ENCODE results near the gene BTBD18. TPM values are rescaled to one million over a fixed set of nuclear protein-coding genes. Genes with fewer than 3 reads are reported as not detected.
A peak's percentile ranks its signal among the peaks of the same experiment; 100 is the strongest.

BTBD18 gene
- total and polyA plus RNA-seq, 4 donors = 0.13 TPM; not detected in 3

GRCh38 chr11:57778318-57779037, 26.9 kb upstream of the BTBD18 start:
- Histone ChIP-seq H3K27me3 (ENCODE audit: control insufficient read depth in 4 of 4, insufficient read depth in 4 of 4, low read length in 3 of 4) (no peaks in the 10 kb centered on the region), H3K4me1 (ENCODE audit: control insufficient read depth in 4 of 4, insufficient read depth in 4 of 4, low read length in 3 of 4) (peaks cover 14 to 74% (median 63%) of the 10 kb centered on the region in 4 donors), H3K9ac (ENCODE audit: low read depth in 1 of 2, low read length in 2 of 2) (peak overlapping the region in 1 of 2 donors; percentile 84), H3K36me3 (ENCODE audit: control insufficient read depth in 4 of 4, insufficient read depth in 3 of 4, low read depth in 1 of 4, low read length in 3 of 4) (no peaks in the 10 kb centered on the region), H3K27ac (ENCODE audit: low read depth in 1 of 2, low read length in 2 of 2) (peak overlapping the region; percentile 86 to 87), H3K4me3 (ENCODE audit: low read depth in 1 of 3, low read length in 3 of 3) (peak overlapping the region; percentile 5 to 43 (median 33)), H3K9me3 (ENCODE audit: control insufficient read depth in 4 of 4, low read length in 3 of 4) (no peaks in the 10 kb centered on the region)
- peak; percentile 20 for TF ChIP-seq REST (IDR thresholded peaks at IDR 0.05)
- TF ChIP-seq EGR1 (IDR thresholded peaks at IDR 0.05; ENCODE audit: low read depth in 2 of 2) = peak in 1 of 2 donors; percentile 52
- peak in 1 of 2 donors; percentile 54 for TF ChIP-seq GABPA (IDR thresholded peaks at IDR 0.05 in 1 of 2, conservative IDR thresholded peaks at IDR 0.05 in 1 of 2)
- TF ChIP-seq SP1 (IDR thresholded peaks at IDR 0.05) = peak; percentile 82
- TF ChIP-seq NR2F2 (IDR thresholded peaks at IDR 0.05) = peak; percentile 68
- no peak for TF ChIP-seq YY1 (IDR thresholded peaks at IDR 0.05)
- peak; percentile 66 to 69 for TF ChIP-seq RXRA (IDR thresholded peaks at IDR 0.05)
- no peak for TF ChIP-seq FOXA1 (IDR thresholded peaks at IDR 0.05)
- TF ChIP-seq ZBTB33 (IDR thresholded peaks at IDR 0.05) = peak; percentile 52
- peak; percentile 19 for TF ChIP-seq FOXA2 (IDR thresholded peaks at IDR 0.05)
- TF ChIP-seq MAX (IDR thresholded peaks at IDR 0.05) = peak; percentile 45
- peak; percentile 41 to 62 for TF ChIP-seq HNF4A (conservative IDR thresholded peaks at IDR 0.05)
- TF ChIP-seq RAD21 (IDR thresholded peaks at IDR 0.05) = peak; percentile 10 to 33
- TF ChIP-seq HNF4G (IDR thresholded peaks at IDR 0.05) = peak; percentile 21
- TF ChIP-seq ATF3 (IDR thresholded peaks at IDR 0.05) = no peak
- no peak for TF ChIP-seq CTCF (IDR thresholded peaks at IDR 0.05; ENCODE audit: low read depth, low read length, missing input control)
- peak; percentile 63 for TF ChIP-seq TAF1 (conservative IDR thresholded peaks at IDR 0.05)
- TF ChIP-seq JUND (IDR thresholded peaks at IDR 0.05) = peak; percentile 40 to 61
- peak; percentile 77 for DNase-seq (ENCODE audit: low spot score)
- whole genome bisulfite sequencing = 10% methylated on average over 6 of the region's 6 CpGs
